ENCODE data around the gene GRK7.

GRK7 gene

DNA sequence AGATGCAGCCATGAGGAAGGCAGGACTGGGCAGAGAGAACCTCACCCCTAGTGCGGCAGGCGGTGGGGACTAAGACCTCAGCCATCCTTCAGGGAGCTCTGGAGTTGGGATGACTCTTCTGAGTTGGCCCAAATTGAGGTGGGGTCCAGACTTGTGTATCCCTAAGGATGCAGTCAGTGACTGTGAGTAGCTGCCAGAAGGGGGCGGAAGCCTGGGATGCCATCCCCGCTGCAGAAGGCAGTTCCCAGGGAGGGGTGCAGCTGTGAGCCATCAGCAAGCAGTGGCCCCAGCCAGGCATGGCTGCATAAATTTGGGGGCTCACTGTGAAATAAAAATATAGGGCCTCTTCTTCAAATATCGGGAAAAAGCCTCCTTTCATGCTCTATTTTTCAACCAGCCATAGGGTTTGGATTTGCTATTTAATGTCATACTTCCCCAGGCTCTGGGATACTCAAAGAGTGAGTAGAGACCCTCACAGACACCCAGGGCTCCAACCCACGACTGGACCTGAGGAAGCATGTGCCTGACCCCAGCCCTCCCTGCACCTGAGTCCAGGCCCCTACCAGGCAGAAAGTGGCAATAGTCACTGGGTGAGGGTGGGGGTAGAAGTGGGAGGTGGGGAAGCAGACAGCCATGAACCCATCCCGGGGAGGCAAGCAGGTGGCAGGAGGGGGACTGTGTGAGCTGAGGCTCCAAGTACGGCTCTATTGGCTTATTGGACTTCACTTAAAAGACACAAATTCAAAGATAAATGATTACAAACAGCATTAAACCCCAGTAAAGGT, 30.5 kb downstream of the GRK7 start:
- Histone ChIP-seq H3K27me3 (ENCODE audit: insufficient read depth, low read length) (no peaks in the 10 kb centered on the region), H3K4me2 (ENCODE audit: low read length) (no peak overlapping the region), H3K9ac (ENCODE audit: low read length) (no peak overlapping the region), H3K9me2 (ENCODE audit: low read depth, low read length) (no peaks in the 10 kb centered on the region), H3K9me3 (ENCODE audit: low read length) (no peaks in the 10 kb centered on the region), H3K4me3 (ENCODE audit: low read depth, low read length, poor library complexity, severe bottlenecking) (no peak overlapping the region), H3K27ac (ENCODE audit: low read depth, low read length, poor library complexity, severe bottlenecking) (no peak overlapping the region), H3K79me2 (ENCODE audit: insufficient read depth, low read length) (no peaks in the 10 kb centered on the region), H2AFZ (ENCODE audit: low read length) (no peak overlapping the region), H3K4me1 (ENCODE audit: insufficient read depth, low read length, severe bottlenecking) (peaks cover 43% of the 10 kb centered on the region), H4K20me1 (ENCODE audit: insufficient read depth, low read length) (no peaks in the 10 kb centered on the region), H3K36me3 (ENCODE audit: insufficient read depth, low read length) (no peaks in the 10 kb centered on the region), H3F3A (ENCODE audit: insufficient read depth, low read length) (no peaks in the 10 kb centered on the region)
- TF ChIP-seq, protein P1, sequence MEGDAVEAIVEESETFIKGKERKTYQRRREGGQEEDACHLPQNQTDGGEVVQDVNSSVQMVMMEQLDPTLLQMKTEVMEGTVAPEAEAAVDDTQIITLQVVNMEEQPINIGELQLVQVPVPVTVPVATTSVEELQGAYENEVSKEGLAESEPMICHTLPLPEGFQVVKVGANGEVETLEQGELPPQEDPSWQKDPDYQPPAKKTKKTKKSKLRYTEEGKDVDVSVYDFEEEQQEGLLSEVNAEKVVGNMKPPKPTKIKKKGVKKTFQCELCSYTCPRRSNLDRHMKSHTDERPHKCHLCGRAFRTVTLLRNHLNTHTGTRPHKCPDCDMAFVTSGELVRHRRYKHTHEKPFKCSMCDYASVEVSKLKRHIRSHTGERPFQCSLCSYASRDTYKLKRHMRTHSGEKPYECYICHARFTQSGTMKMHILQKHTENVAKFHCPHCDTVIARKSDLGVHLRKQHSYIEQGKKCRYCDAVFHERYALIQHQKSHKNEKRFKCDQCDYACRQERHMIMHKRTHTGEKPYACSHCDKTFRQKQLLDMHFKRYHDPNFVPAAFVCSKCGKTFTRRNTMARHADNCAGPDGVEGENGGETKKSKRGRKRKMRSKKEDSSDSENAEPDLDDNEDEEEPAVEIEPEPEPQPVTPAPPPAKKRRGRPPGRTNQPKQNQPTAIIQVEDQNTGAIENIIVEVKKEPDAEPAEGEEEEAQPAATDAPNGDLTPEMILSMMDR (IDR thresholded peaks at IDR 0.05; ENCODE audit: low read length): peak; percentile 34
- no peak for TF ChIP-seq EZH2 (IDR thresholded peaks at IDR 0.05; ENCODE audit: borderline replicate concordance, low read length)

DNA sequence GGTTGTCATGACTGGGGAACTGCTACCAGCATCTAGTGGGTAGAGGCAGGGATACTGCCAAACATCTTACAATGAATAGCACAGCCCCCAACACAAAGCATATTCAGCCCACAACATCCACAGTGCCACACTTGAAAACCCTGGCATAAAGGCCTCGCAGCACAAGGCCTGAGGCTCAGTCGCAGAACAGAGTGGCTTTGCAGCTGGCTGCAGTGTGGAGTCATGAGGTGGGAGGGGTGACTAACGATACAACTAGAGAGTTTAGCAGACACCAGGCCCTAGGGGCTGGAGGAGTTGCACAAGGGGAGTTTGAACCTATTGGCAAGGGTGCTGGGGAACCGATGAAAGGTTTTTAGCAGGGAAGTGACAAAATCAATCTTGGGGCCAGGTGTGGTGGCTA, 32.1 kb downstream of the GRK7 start:
- TF ChIP-seq, protein P1 (IDR thresholded peaks at IDR 0.05; ENCODE audit: low read length): no peak
- TF ChIP-seq EZH2 (IDR thresholded peaks at IDR 0.05; ENCODE audit: borderline replicate concordance, low read length): no peak

DNA sequence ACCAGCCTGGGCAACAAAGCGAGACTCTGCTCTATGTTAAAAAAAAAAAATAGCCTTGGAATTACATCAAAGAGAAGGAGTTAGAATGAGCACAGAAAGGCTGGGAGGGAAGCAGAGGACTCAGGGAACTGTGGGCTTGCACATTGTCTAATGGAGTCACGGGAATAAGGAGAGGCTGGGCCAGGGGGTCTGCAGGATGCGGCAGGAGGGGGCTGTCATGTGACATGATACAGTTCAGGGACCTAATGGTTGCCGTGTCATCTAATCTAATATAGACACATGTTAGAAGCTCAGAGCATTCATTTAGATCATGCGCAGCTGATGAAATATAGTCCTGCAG, 32.5 kb downstream of the GRK7 start:
- Histone ChIP-seq H3K27me3 (ENCODE audit: insufficient read depth, low read length) (no peaks in the 10 kb centered on the region), H3K9ac (ENCODE audit: low read length) (peak overlapping the region; percentile 22; the same call in 1 of the 2 replicates), H3K4me2 (ENCODE audit: low read length) (peak overlapping the region; percentile 61; the same call in 1 of the 2 replicates), H3K4me1 (ENCODE audit: insufficient read depth, low read length, severe bottlenecking) (peaks cover 43% of the 10 kb centered on the region), H3F3A (ENCODE audit: insufficient read depth, low read length) (no peaks in the 10 kb centered on the region), H2AFZ (ENCODE audit: low read length) (no peak overlapping the region; the same call in 1 of the 2 replicates), H3K4me3 (ENCODE audit: low read depth, low read length, poor library complexity, severe bottlenecking) (no peak overlapping the region), H3K9me3 (ENCODE audit: low read length) (no peaks in the 10 kb centered on the region), H3K36me3 (ENCODE audit: insufficient read depth, low read length) (no peaks in the 10 kb centered on the region), H3K27ac (ENCODE audit: low read depth, low read length, poor library complexity, severe bottlenecking) (peak overlapping the region; percentile 94), H3K9me2 (ENCODE audit: low read depth, low read length) (no peaks in the 10 kb centered on the region), H4K20me1 (ENCODE audit: insufficient read depth, low read length) (no peaks in the 10 kb centered on the region), H3K79me2 (ENCODE audit: insufficient read depth, low read length) (no peaks in the 10 kb centered on the region)
- TF ChIP-seq, protein P1 (IDR thresholded peaks at IDR 0.05; ENCODE audit: low read length): no peak
- TF ChIP-seq EZH2 (IDR thresholded peaks at IDR 0.05; ENCODE audit: borderline replicate concordance, low read length): no peak

More for the DNA sequence above, 32.1 kb downstream of the GRK7 start:
- H3K4me2 ChIP-seq (ENCODE audit: low read length): peak overlapping the region; percentile 61; the same call in 1 of the 2 replicates
- H3K9me2 ChIP-seq (ENCODE audit: low read depth, low read length): no peaks in the 10 kb centered on the region
- H3K79me2 ChIP-seq (ENCODE audit: insufficient read depth, low read length): no peaks in the 10 kb centered on the region
- peaks cover 43% of the 10 kb centered on the region for H3K4me1 ChIP-seq (ENCODE audit: insufficient read depth, low read length, severe bottlenecking)
- H3K27ac ChIP-seq (ENCODE audit: low read depth, low read length, poor library complexity, severe bottlenecking): peak overlapping the region; percentile 94
- H3K27me3 ChIP-seq (ENCODE audit: insufficient read depth, low read length): no peaks in the 10 kb centered on the region
- H3K4me3 ChIP-seq (ENCODE audit: low read depth, low read length, poor library complexity, severe bottlenecking): no peak overlapping the region
- H3K9ac ChIP-seq (ENCODE audit: low read length): no peak overlapping the region; the same call in 1 of the 2 replicates
- H2AFZ ChIP-seq (ENCODE audit: low read length): peak overlapping the region; percentile 22; the same call in 1 of the 2 replicates
- no peaks in the 10 kb centered on the region for H3K9me3 ChIP-seq (ENCODE audit: low read length)
- H4K20me1 ChIP-seq (ENCODE audit: insufficient read depth, low read length): no peaks in the 10 kb centered on the region
- H3F3A ChIP-seq (ENCODE audit: insufficient read depth, low read length): no peaks in the 10 kb centered on the region
- H3K36me3 ChIP-seq (ENCODE audit: insufficient read depth, low read length): no peaks in the 10 kb centered on the region

All from OCI-LY1 (cell line).